Stomach (tissue), 9 donors: ENCODE measurements around the gene GPR148. TPM values are rescaled to one million over a fixed set of nuclear protein-coding genes. Genes with fewer than 3 reads are reported as not detected.
A peak's percentile ranks its signal among the peaks of the same experiment; 100 is the strongest.

Experiments used
- DNase-seq, 2 donors: peaks; one replicate each; pipeline versions ENCODE4 v3.0.0 to v3.0.0-alpha.2; 2013 to 2019
- H3K27ac ChIP-seq, 5 donors: fragments of 200-600 bp in 4 of 5; sonication (generic) in 4 of 5; one replicate each; pipeline ENCODE4 v1.5.1; 2013 to 2019; ENCODE audit warnings: mild to moderate bottlenecking in 1 of 5, moderate library complexity in 1 of 5
- H3K27me3 ChIP-seq, 3 donors: fragments of 200-600 bp; sonication (generic); one replicate each; pipeline ENCODE4 v1.5.1; 2017 to 2019; ENCODE audit warnings: mixed run types in 1 of 3
- H3K36me3 ChIP-seq, 4 donors: fragments of 200-600 bp; sonication (generic); 1 replicate in 3 of 4; 2 replicates in 1 of 4; pipeline ENCODE4 v1.5.1; 2016 to 2019
- H3K4me1 ChIP-seq, 4 donors: fragments of 200-600 bp; sonication (generic); one replicate each; pipeline ENCODE4 v1.5.1; 2016 to 2019
- H3K4me3 ChIP-seq, 4 donors: fragments of 200-600 bp; sonication (generic) in 3 of 4; one replicate each; pipeline ENCODE4 v1.5.1; 2016 to 2019; ENCODE audit warnings: mild to moderate bottlenecking in 1 of 4
- H3K9me3 ChIP-seq, 4 donors: fragments of 200-600 bp; sonication (generic); one replicate each; pipeline ENCODE4 v1.5.1; 2016 to 2019
- EP300 ChIP-seq: sonication (generic); formaldehyde crosslinking; IDR thresholded peaks from one replicate; pipeline ENCODE4 v1.6.1; 2017; ENCODE audit warnings: antibody characterized with exemption
- POLR2A ChIP-seq, 4 donors: fragments of 450-650 bp; IDR thresholded peaks; one replicate each; pipeline ENCODE4 v1.6.1; 2016; ENCODE audit warnings: antibody characterized with exemption in 4 of 4, control low read depth in 2 of 4, mild to moderate bottlenecking in 1 of 4, moderate library complexity in 1 of 4
- POLR2AphosphoS5 ChIP-seq, 3 donors: sonication (generic); formaldehyde crosslinking; IDR thresholded peaks; one replicate each; pipeline ENCODE4 v1.6.1; 2016; ENCODE audit warnings: antibody characterized with exemption in 3 of 3
- WGBS, 5 donors: extraction: QIAGEN DNeasy Blood & Tissue Kit in 3 of 5; methylation state at CpG; one replicate each; pipeline versions ENCODE4 v1.1.5 to v1.1.7; 2013 to 2018; 5-methylcytosine and 5-hydroxymethylcytosine counted together
- intact Hi-C: fragments of 100-400 bp; cut with DNase I; formaldehyde crosslinking; loops from one replicate; pipeline ENCODE4 v1.15.1; 2023; ENCODE audit warnings: low total_unique reads
- polyA plus RNA-seq, 3 donors: library from polyadenylated mRNA; stranded (reverse); fragments of 200-250 nt; gene quantifications; one replicate each; pipeline ENCODE4 v1.2.3, GENCODE V29; 2013
- total RNA-seq, 5 donors: library from RNA; depleted of rRNA; stranded (reverse); fragments of >200 nt; gene quantifications; one replicate each; pipeline versions ENCODE4 v1.1.0 to v1.2.3, GENCODE V29; 2014 to 2016
- TF ChIP-seq, protein P1 (sequence below), 7 experiments: fragments of 450-650 bp in 4 of 7; fragments of 200-600 bp in 3 of 7; sonication (generic) in 3 of 7; IDR thresholded peaks; one replicate each; pipeline ENCODE4 v1.5.1; 2016 to 2019; ENCODE audit warnings: antibody characterized with exemption in 7 of 7, control low read depth in 2 of 7, mild to moderate bottlenecking in 1 of 7
- donor health status: healthy with polysubstance abuse.
- donor health status: Bipolar disorder and iron deficiency.
- donor health status: healthy.

GPR148 gene
- total and polyA plus RNA-seq, 8 donors = 4.1 TPM; not detected in 7

DNA sequence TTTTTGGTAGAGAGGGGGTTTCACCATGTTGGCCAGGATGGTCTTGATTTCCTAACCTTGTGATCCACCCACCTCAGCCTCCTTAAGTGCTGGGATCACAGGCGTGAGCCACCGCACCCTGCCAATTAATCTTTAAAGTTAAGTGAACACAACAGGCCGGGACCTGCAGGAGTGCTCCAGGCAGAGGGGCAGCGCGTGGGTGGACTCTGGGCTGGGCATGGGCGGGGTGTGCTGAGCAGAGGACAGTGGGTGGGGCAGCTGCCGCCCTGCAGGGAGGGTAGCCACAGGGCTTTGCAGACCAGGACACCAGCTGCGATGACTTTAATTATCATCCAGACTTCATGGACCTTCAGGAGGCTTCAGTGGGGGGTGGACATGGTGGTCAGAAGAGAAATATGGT is 8.8 kb upstream of the GPR148 start:
- WGBS, 5 donors = 70 to 82% (median 74%) methylated on average over 6 to 8 of the region's 8 CpGs
- Histone ChIP-seq H3K4me3 (no peak overlapping the region), H3K36me3 (no peaks in the 10 kb centered on the region), H3K27me3 (peaks cover 0 to 23% (median 0%) of the 10 kb centered on the region in 3 donors), H3K4me1 (no peaks in the 10 kb centered on the region), H3K27ac (no peak overlapping the region), H3K9me3 (peaks cover 0 to 7% (median 5%) of the 10 kb centered on the region in 4 donors)
- intact Hi-C loops = no loop called here
- TF ChIP-seq, protein P1, sequence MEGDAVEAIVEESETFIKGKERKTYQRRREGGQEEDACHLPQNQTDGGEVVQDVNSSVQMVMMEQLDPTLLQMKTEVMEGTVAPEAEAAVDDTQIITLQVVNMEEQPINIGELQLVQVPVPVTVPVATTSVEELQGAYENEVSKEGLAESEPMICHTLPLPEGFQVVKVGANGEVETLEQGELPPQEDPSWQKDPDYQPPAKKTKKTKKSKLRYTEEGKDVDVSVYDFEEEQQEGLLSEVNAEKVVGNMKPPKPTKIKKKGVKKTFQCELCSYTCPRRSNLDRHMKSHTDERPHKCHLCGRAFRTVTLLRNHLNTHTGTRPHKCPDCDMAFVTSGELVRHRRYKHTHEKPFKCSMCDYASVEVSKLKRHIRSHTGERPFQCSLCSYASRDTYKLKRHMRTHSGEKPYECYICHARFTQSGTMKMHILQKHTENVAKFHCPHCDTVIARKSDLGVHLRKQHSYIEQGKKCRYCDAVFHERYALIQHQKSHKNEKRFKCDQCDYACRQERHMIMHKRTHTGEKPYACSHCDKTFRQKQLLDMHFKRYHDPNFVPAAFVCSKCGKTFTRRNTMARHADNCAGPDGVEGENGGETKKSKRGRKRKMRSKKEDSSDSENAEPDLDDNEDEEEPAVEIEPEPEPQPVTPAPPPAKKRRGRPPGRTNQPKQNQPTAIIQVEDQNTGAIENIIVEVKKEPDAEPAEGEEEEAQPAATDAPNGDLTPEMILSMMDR (IDR thresholded peaks at IDR 0.05) = no peak
- TF ChIP-seq EP300 (no peak), POLR2A (IDR thresholded peaks at IDR 0.05) (no peak), POLR2AphosphoS5 (IDR thresholded peaks at IDR 0.05) (no peak)
- no peak for DNase-seq

DNA sequence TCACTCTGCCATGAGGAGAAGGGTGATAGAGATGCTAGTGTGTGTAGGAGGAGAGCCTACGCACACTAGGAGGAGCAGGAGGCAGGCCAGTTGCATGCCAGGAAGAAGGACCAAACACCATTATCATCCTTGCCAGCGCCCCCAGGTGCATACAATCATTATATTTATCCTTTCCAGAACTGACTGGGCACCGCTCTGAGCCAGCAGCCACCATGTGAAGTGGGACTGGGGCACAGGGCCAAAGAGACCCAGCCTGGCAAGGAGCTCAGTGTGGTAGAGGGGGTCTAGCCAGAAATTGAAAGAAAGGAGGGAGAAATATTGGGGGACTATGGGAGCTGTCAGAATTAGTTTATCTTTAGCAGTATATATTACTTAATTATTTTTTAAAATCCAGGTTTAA is 8.3 kb upstream of the GPR148 start:
- TF ChIP-seq EP300 (no peak), POLR2A (IDR thresholded peaks at IDR 0.05) (no peak), POLR2AphosphoS5 (IDR thresholded peaks at IDR 0.05) (no peak)
- TF ChIP-seq, protein P1 (IDR thresholded peaks at IDR 0.05) = no peak
- Histone ChIP-seq H3K27ac (no peak overlapping the region), H3K4me3 (no peak overlapping the region), H3K4me1 (no peaks in the 10 kb centered on the region), H3K9me3 (peaks cover 0 to 7% (median 5%) of the 10 kb centered on the region in 4 donors), H3K36me3 (no peaks in the 10 kb centered on the region), H3K27me3 (peaks cover 0 to 23% (median 0%) of the 10 kb centered on the region in 3 donors)
- 72 to 83% (median 81%) methylated on average over 3 of the region's 3 CpGs for WGBS, 5 donors
- no peak for DNase-seq
- intact Hi-C loops = no loop called here

DNA sequence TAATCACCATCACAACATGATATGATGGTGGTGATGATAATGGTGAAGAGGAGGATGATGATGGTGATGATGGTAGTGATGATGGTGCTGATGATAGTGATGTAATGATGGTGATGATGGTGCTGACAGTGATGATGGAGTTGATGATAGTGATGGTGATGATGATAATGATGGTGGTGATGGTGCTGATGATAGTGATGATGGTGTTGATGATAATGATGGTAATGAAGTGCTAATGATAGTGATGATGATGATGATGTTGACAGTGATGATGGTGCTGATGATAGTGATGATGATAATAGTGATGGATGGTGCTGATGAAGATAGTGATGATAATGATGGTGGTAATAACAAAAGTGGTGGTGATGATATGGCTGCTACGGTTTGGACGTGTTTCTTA is 4.4 kb upstream of the GPR148 start:
- no peak overlapping the region for H3K27ac ChIP-seq
- no peak overlapping the region for H3K4me3 ChIP-seq
- peaks cover 0 to 35% (median 4%) of the 10 kb centered on the region in 3 donors for H3K27me3 ChIP-seq
- peaks cover 17 to 23% (median 20%) of the 10 kb centered on the region in 4 donors for H3K4me1 ChIP-seq
- DNase-seq = no peak
- intact Hi-C loops = no loop called here
- 81 to 86% (median 85%) methylated on average over 2 of the region's 2 CpGs for WGBS, 5 donors
- H3K9me3 ChIP-seq = peaks cover 0 to 7% (median 5%) of the 10 kb centered on the region in 4 donors
- H3K36me3 ChIP-seq = no peaks in the 10 kb centered on the region
- TF ChIP-seq, protein P1 (IDR thresholded peaks at IDR 0.05) = no peak
- TF ChIP-seq EP300 = no peak
- TF ChIP-seq POLR2AphosphoS5 (IDR thresholded peaks at IDR 0.05) = no peak
- TF ChIP-seq POLR2A (IDR thresholded peaks at IDR 0.05) = no peak

DNA sequence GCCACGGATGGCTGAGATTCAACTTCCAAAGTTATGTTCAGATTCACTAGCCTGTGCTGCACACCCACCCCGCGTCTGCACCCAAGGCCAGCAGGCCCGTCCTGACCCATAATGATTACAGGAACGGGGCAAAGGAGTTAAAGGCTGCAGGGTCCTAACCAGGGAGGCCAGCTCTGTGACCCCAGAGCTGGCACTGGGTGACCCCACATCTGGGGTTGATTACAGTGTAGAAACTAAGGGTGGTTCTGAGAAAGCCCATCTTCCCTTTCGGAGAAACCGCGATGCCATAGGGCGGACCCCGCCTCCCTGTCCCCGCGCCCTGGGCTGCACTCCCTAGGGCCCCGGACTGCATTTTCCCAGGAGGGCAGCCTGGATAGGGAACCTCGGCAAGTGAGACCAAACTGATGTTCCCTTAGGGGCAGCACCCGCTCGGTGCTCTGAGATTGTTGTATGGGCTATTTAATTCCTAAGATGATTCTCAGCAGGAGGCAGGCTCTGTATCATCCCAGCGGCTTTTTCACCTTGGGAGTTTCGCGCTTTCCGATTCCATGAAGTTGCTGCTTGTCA is 2.2 kb upstream of the GPR148 start:
- WGBS, 5 donors = 11 to 25% (median 16%) methylated on average over 18 to 20 of the region's 20 CpGs
- intact Hi-C loops = no loop called here
- Histone ChIP-seq H3K27me3 (peaks cover 0 to 17% (median 4%) of the 10 kb centered on the region in 3 donors), H3K27ac (peak overlapping the region; percentile 66 to 82 (median 77)), H3K4me3 (peak overlapping the region; percentile 45 to 56 (median 52)), H3K36me3 (no peaks in the 10 kb centered on the region), H3K4me1 (peaks cover 17 to 23% (median 20%) of the 10 kb centered on the region in 4 donors), H3K9me3 (peaks cover 0 to 6% (median 4%) of the 10 kb centered on the region in 4 donors)
- TF ChIP-seq POLR2AphosphoS5 (IDR thresholded peaks at IDR 0.05) = no peak
- no peak for TF ChIP-seq POLR2A (IDR thresholded peaks at IDR 0.05)
- TF ChIP-seq EP300 = no peak
- TF ChIP-seq, protein P1 (IDR thresholded peaks at IDR 0.05) = no peak
- DNase-seq = no peak
